Measurements from ENCODE around the gene COMMD6.

DNA sequence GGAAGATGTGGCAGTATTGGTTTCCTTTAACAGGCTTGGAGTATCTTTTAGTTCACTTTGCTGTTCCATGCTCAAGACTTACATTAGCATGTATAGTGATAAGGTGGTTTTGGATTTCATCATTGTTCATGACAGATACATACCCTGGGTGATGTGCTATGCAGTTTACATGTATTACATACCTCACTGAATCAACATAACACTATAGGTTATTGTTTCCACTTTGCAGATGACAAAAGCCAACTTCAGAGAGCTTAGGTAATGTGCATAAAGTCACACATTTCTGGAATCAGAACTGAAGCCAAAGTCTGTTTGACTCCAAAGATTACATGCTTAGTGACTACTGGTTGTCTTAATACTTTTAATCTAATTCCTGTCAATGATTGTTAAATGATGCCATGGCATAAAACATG, 7.1 kb downstream of the COMMD6 start:
- TF ChIP-seq TCF7L2 (IDR thresholded peaks at IDR 0.05; ENCODE audit: low read depth, low read length) (no peak), POLR2A (conservative IDR thresholded peaks at IDR 0.05) (no peak), FOXP4 (CRISPR knock-in tag; IDR thresholded peaks at IDR 0.05; ENCODE audit: borderline replicate concordance) (no peak), STAT5B (CRISPR knock-in tag; IDR thresholded peaks at IDR 0.05) (no peak)

Measured in K562 (cell line).